ENCODE data around the gene MYOZ1.
"Not testable (repeated sequence)": the region's sequence is repeated elsewhere in the genome, so short reads cannot be mapped to it uniquely, and the experiment has no call there.

Gene MYOZ1

GRCh38 chr10:73647875-73648651, 6.8 kb upstream of the MYOZ1 start:
- no peak for DNase-seq (ENCODE audit: low read depth in 2 of 3, low spot score in 2 of 3)

DNA sequence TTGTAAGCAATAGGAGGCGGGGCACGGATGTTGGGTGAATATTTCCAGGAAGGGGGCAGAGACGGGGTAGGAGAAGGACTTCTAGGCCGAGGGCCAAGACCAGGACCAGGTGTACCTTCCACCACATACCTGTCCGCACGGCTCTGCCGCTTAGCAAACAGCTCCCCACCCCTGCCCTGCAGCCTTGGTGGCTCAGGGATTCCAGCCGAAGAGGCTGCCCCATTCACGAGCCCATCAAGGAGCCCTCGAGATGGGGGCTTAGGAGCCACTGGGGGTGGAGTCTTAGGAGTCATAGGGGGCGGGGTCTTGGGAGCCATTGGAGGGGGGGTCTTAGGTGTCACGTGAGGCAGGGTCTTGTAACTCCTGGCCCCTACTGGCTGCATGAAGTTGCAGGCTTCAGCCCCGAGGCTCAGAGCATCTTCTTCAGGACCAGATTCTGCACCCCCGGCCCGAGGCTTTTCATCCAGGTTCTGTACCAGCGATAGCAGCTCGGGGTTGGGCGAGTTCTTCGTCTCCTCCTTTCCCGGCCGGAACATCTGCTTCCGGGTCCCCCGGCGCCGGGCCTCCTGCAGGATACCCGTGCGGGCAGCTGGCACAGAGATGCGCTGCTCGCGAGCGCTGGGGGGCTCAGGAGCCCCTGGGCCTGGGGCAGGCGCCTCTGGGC, 6.1 kb upstream of the MYOZ1 start:
- DNase-seq (ENCODE audit: low read depth in 2 of 3, low spot score in 2 of 3), result peak in 1 of 3 experiments; percentile 9

GRCh38 chr10:73646598-73647041, 5.3 kb upstream of the MYOZ1 start:
- DNase-seq (ENCODE audit: low read depth in 2 of 3, low spot score in 2 of 3), result no peak

DNA sequence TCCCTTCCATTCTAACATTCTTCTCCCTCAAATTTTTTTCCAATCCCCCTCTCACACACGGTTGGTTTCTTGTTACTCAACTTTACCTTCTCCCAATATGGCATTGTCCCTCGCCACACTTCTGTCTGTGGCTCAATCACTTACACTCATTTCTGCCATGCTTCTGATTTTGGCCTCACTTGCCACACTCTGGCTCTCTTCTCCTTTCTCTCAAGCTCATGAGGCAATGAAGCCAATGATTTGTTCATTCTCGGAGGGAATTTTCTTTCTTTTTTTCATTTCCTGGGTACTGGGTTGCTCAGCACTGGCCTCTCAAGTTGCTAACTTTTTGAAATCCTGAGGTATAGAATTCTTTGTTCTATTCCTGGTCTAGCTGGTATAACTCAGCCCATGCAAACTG, 4.0 kb upstream of the MYOZ1 start:
- DNase-seq (ENCODE audit: low read depth in 2 of 3, low spot score in 2 of 3), result no peak

- no peak for DNase-seq (ENCODE audit: low read depth in 2 of 3, low spot score in 2 of 3)
These were observed 3.5 kb upstream of the MYOZ1 start for GRCh38 chr10:73644767-73645166.

GRCh38 chr10:73644015-73644743, 2.9 kb upstream of the MYOZ1 start:
- no peak for DNase-seq (ENCODE audit: low read depth in 2 of 3, low spot score in 2 of 3)

GRCh38 chr10:73643362-73643761, 2.1 kb upstream of the MYOZ1 start:
- DNase-seq (ENCODE audit: low read depth in 2 of 3, low spot score in 2 of 3), result no peak

- no peak for DNase-seq (ENCODE audit: low read depth in 2 of 3, low spot score in 2 of 3)
These were observed 2.0 kb downstream of the MYOZ1 start for GRCh38 chr10:73639286-73639685.

GRCh38 chr10:73635781-73636180, 5.5 kb downstream of the MYOZ1 start:
- no peak for DNase-seq (ENCODE audit: low read depth in 2 of 3, low spot score in 2 of 3)

DNA sequence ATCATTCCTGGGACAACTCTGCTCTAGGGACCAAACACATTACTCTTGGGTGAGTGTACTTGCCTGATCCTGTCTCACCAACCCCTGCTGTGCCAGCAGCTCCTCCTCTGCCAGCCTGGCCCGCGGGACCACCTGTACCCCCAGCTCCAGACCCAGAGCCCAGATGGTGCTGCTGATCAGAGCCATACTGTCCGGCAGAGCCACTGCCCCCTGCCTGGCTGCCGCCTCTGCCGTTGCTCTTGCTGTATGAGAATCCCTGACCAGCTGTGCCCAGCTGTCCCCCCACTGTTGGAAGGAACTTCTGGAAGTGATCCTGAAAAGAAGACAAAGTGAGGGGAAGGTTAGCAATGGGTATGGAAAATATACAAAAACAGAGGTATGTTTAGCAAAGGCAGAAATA, 6.9 kb downstream of the MYOZ1 start:
- DNase-seq (ENCODE audit: low read depth in 2 of 3, low spot score in 2 of 3), result no peak

DNA sequence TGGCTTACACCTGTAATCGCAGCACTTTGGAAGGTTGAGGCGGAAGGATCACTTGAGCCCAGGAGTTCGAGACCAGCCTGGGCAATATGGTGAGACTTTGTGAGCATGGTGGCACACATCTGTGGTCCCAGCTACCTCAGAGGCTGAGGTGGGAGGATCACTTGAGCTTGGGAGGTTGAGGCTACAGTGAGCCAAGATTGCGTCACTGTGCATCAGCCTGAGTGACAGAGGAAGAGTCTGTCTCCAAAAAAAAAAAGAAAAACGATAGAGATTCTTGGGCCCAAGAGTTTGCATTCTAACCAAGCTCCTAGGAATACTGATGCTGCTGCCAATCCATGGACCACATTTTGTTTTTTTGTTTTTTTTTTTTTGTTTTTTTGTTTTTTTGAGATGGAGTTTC, 12.1 kb downstream of the MYOZ1 start:
- DNase-seq (ENCODE audit: low read depth in 2 of 3, low spot score in 2 of 3), result no peak

DNA sequence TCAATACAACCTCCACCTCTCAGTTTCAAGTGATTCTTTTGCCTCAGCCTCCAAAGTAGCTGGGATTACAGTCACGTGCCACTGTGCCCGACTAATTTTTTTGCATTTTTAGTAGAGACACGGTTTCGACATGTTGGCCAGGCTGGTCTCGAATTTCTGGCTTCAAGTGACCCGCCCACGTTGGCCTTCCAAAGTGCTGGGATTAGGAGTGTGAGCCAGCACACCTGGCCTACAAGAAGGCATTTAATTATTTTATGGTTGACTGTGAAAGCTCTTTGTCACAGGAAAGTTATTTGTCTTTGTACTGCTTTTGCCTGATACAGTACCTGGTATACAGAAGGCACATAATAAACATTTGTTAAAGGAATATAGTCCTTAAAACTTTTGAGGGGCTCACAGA, 12.9 kb downstream of the MYOZ1 start:
- no peak for DNase-seq (ENCODE audit: low read depth in 2 of 3, low spot score in 2 of 3)

- no peak for DNase-seq (ENCODE audit: low read depth in 2 of 3, low spot score in 2 of 3)
These were observed 14.0 kb downstream of the MYOZ1 start for GRCh38 chr10:73627300-73627699.

DNA sequence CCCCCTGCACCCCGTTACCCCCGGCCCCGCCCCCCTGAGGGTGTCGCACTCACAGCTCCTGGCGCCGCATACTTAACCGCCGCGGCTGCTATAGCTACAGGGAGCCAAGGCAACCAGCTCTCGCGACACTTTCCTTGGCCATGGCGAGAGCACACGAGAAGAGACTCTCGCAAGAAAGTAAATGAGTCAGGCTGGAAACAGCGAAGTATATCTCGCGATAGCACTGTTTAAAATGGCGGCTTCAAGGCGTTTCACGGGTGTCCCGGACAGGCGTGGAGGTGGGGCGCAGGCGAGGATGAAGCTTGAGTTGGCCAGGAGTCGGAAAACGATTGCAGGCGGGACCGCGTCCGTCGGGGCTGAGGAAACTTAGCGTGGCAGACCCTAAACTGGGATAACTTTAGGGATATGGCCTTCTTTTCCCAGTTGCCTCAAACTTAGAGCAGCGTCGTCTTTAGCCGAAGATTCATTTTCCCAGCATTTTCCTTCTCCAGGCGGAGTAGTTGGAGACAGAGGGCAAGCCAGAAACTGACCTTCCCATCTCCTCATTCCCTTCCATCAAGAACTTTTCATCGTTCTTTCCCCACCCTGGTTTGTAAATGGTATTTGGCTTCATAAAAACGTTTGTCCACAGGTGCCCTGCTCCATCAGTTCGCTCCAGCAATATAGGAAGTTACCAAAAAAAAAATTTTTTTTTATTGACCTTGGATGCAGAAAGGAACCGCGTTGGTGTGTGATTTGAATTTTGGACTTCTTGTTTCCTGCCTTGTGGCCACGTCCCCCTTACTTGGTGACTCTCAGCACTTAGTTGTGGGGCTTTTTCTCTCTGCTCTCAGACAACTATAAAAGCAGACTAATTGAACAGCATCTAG, 15.2 kb downstream of the MYOZ1 start:
- DNase-seq (ENCODE audit: low read depth in 2 of 3, low spot score in 2 of 3), result peak; percentile 71 to 80 (median 77)

DNA sequence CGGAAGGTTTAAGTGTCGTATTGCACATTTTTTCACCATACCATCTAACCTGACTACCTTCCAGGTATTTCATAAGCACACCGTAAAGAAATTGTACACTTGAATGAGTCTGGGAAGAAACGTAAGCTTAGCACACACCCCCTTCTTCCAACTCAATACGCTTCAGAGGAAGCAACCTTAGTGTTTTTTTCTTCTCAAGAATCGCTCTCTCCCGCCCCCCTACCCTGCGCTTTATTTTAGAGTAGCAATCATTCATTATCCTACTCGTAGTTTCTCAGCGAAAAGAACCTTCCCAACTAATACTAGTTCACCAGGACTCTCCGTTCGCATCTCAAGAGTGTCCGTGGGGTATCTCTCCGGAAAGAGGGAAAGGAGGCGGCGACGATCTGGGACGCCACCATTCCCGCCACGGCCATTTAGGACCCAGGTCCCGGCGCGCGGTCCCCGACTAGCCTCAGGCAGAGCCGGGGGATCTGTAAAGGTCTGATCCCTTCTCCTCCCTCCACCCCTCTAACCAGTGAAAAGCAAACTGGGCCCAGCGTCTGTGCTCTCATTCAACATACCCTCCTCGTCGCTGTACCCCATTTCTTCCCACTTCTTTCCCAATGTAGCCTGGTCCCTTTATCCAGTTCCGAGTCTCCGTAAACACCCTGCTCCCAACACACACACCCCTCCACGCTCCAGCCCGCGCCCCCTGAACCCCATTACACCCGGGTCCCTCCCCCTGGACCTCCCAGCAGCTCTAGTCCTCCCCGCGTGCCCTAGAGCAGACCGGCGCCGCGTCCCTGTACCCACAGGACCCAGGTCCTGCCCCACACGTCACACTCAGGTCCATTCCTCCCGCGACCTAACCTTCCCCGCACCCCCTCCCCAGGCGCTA, 16.0 kb downstream of the MYOZ1 start:
- DNase-seq (ENCODE audit: low read depth in 2 of 3, low spot score in 2 of 3), result peak in 1 of 3 experiments; percentile 27

DNA sequence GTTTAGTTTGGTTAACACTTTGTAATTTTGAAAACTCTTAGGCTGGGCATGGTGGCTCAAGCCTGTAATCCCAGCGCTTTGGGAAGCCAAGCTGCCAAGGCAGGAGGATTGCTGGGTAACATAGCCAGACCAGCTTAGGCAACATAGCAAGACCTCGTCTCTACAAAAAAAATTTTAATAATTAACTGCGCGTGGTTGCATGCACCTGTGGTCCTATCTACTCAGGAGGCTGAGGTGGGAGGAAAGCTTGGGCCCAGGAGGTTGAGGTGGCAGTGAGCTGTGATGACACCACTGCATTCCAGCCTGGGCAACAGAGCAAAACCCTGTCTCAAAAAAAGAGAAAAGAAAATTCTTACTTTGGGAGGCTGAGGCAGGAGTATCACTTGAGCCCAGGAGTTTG, 18.2 kb downstream of the MYOZ1 start:
- no peak for DNase-seq (ENCODE audit: low read depth in 2 of 3, low spot score in 2 of 3)

GRCh38 chr10:73620974-73621373, 20.3 kb downstream of the MYOZ1 start:
- DNase-seq (ENCODE audit: low read depth in 2 of 3, low spot score in 2 of 3), result not testable (repeated sequence)

GRCh38 chr10:73617143-73617542, 24.1 kb downstream of the MYOZ1 start:
- DNase-seq (ENCODE audit: low read depth in 2 of 3, low spot score in 2 of 3), result not testable (repeated sequence)

DNA sequence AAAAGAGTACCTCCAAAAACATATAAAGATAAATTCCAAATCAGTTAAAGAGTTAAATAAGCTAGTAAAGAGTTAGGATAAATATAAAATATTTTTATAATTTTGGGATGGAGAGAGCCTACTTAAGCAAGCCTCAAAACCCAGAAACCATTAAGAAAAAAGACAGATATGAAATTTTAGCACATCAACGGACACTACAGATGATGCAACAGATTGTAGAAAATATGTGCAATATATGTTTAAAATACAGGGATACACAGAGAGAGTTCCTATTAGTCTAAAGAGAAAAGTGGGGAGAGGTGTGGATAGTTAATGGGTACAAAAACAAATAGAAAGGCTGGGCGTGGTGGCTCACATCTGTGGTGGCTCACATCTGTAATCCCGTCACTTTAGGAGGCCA, 26.6 kb downstream of the MYOZ1 start:
- DNase-seq (ENCODE audit: low read depth in 2 of 3, low spot score in 2 of 3), result no peak

DNA sequence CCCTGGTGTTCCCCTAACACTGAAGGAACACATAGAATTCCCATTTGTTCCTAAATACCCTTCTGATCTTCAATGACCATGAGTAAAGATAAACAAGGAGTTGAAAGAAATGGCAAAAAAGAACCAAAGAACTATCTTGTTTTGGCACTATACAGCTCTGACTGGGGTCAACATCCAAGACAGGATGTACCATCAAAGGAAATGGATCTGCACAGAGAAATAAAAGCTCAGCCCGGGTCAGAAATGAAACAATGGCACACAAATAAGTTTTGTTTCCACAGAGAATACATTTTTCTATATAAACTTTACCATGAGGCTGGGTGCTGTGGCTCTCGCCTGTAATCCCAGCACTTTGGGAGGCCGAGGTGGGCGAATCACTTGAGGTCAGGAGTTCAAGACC, 32.2 kb downstream of the MYOZ1 start:
- no peak for DNase-seq (ENCODE audit: low read depth in 2 of 3, low spot score in 2 of 3)
